HepG2 (cell line): Measurements from ENCODE around the gene HYAL2. TPM values are rescaled to one million over a fixed set of nuclear protein-coding genes. Genes with fewer than 3 reads are reported as not detected.

ENCODE experiments used
- AKNA ChIP-seq: sonication (generic); formaldehyde crosslinking; IDR thresholded peaks from 2 replicates; pipeline ENCODE4 v1.4.0; 2020; ENCODE audit warnings: missing genetic modification reagents, borderline replicate concordance
- ATF3 ChIP-seq: sonication (generic); formaldehyde crosslinking; IDR thresholded peaks from 2 replicates; pipeline ENCODE4 v1.4.0; 2020; ENCODE audit warnings: missing genetic modification reagents
- BATF2 ChIP-seq: sonication (generic); formaldehyde crosslinking; IDR thresholded peaks from 2 replicates; pipeline ENCODE4 v1.8.0; 2022; ENCODE audit warnings: mild to moderate bottlenecking, missing genetic modification reagents, moderate library complexity
- BCL6 ChIP-seq: IDR thresholded peaks from 2 replicates; pipeline ENCODE4 v1.6.1; 2016; ENCODE audit warnings: missing genetic modification reagents, missing compliant biosample characterization
- CCAR2 ChIP-seq: fragments of 200-400 bp; formaldehyde crosslinking; optimal IDR thresholded peaks from 2 replicates; pipeline ENCODE3; 2018; ENCODE audit warnings: low read depth, mild to moderate bottlenecking, low read length, moderate library complexity
- FLYWCH1 ChIP-seq: sonication (generic); formaldehyde crosslinking; IDR thresholded peaks from 2 replicates; pipeline ENCODE4 v1.8.1; 2023; ENCODE audit warnings: mild to moderate bottlenecking, missing genetic modification reagents
- FOXO4 ChIP-seq: sonication (generic); formaldehyde crosslinking; conservative IDR thresholded peaks from 2 replicates; pipeline ENCODE4 v1.8.1; 2023; ENCODE audit warnings: missing genetic modification reagents
- HDAC1 ChIP-seq: sonication (generic); formaldehyde crosslinking; IDR thresholded peaks from 2 replicates; pipeline ENCODE4 v1.5.1; 2020; ENCODE audit warnings: mild to moderate bottlenecking, missing genetic modification reagents
- HES4 ChIP-seq: sonication (generic); formaldehyde crosslinking; IDR thresholded peaks from 2 replicates; pipeline ENCODE4 v1.9.0; 2021; ENCODE audit warnings: mild to moderate bottlenecking, missing genetic modification reagents, borderline replicate concordance
- HMG20A ChIP-seq: IDR thresholded peaks from 2 replicates; pipeline ENCODE4 v1.6.1; 2016; ENCODE audit warnings: borderline replicate concordance
- NRL ChIP-seq: sonication (generic); formaldehyde crosslinking; IDR thresholded peaks from 2 replicates; pipeline ENCODE4 v1.5.0; 2020; ENCODE audit warnings: missing genetic modification reagents, mild to moderate bottlenecking, moderate library complexity, borderline replicate concordance
- PCBP2 ChIP-seq: fragments of 200-400 bp; formaldehyde crosslinking; optimal IDR thresholded peaks from 2 replicates; pipeline ENCODE3; 2018; ENCODE audit warnings: low read length, low read depth; ENCODE audit not compliant: poor library complexity, severe bottlenecking
- PHF21A ChIP-seq: sonication (generic); formaldehyde crosslinking; IDR thresholded peaks from 2 replicates; pipeline ENCODE4 v1.5.0; 2020; ENCODE audit warnings: mild to moderate bottlenecking, missing genetic modification reagents
- RBAK ChIP-seq: sonication (generic); formaldehyde crosslinking; IDR thresholded peaks from 2 replicates; pipeline ENCODE4 v1.5.1; 2020; ENCODE audit warnings: mild to moderate bottlenecking, missing genetic modification reagents
- SP5 ChIP-seq: IDR thresholded peaks from 2 replicates; pipeline ENCODE4 v1.6.1; 2016; ENCODE audit warnings: low read depth, borderline replicate concordance
- TCF7 ChIP-seq: sonication (generic); IDR thresholded peaks from 2 replicates; pipeline ENCODE4 v1.6.1; 2016; ENCODE audit warnings: antibody characterized with exemption, low read depth
- THAP11 ChIP-seq: IDR thresholded peaks from 2 replicates; pipeline ENCODE4 v1.6.1; 2016; ENCODE audit warnings: missing biosample characterization, missing genetic modification reagents
- ZFAT ChIP-seq: sonication (generic); formaldehyde crosslinking; conservative IDR thresholded peaks from 2 replicates; pipeline ENCODE4 v1.8.1; 2023; ENCODE audit warnings: missing genetic modification reagents, inconsistent platforms
- ZNF275 ChIP-seq: sonication (generic); formaldehyde crosslinking; IDR thresholded peaks from 2 replicates; pipeline ENCODE4 v1.8.0; 2022; ENCODE audit warnings: missing genetic modification reagents, mild to moderate bottlenecking, inconsistent platforms, borderline replicate concordance
- ZNF432 ChIP-seq: sonication (generic); formaldehyde crosslinking; IDR thresholded peaks from 2 replicates; pipeline ENCODE4 v1.5.0; 2020; ENCODE audit warnings: missing genetic modification reagents, mild to moderate bottlenecking, borderline replicate concordance
- ZNF549 ChIP-seq: sonication (generic); formaldehyde crosslinking; IDR thresholded peaks from 2 replicates; pipeline ENCODE4 v1.5.0; 2020; ENCODE audit warnings: missing genetic modification reagents
- ZNF569 ChIP-seq: sonication (generic); formaldehyde crosslinking; IDR thresholded peaks from 2 replicates; pipeline ENCODE4 v1.5.0; 2020; ENCODE audit warnings: mild to moderate bottlenecking, missing genetic modification reagents, moderate library complexity, borderline replicate concordance
- polyA plus RNA-seq, 8 experiments: library from polyadenylated mRNA; depleted of rRNA in 3 of 8; stranded (reverse) in 7 of 8; unstranded in 1 of 8; fragments of >200 nt; fragmentation: Illumina TruSeq in 4 of 8; extraction: Trizol in 4 of 8; gene quantifications; 2 replicates each; pipeline versions ENCODE4 v1.2.1 to v1.2.3, GENCODE V29; 2011 to 2016; ENCODE audit warnings: low read depth in 4 of 8, missing spikeins in 1 of 8, mixed read lengths in 1 of 8; ENCODE audit not compliant: insufficient read depth in 1 of 8
- total RNA-seq, 5 experiments: library from RNA; depleted of rRNA; stranded (reverse); fragments of >200 nt; fragmentation: Illumina TruSeq; extraction: Trizol; gene quantifications; 2 replicates each; pipeline ENCODE4 v1.2.3, GENCODE V29; 2016; ENCODE audit warnings: low read depth in 1 of 5

The HYAL2 gene
- total and polyA plus RNA-seq, 2 of the 13 experiments (the other 11 are each of a cell fraction or from before 2014, with no cell fraction given): 76.2 to 102 TPM

GRCh38 chr3:50324351-50325112, 2.0 kb upstream of the HYAL2 start (continued):
- TF ChIP-seq AKNA (CRISPR knock-in tag): no peak
- TF ChIP-seq ZNF275 (CRISPR knock-in tag): no peak
- TF ChIP-seq ZNF432 (CRISPR knock-in tag): no peak
- no peak for TF ChIP-seq ZFAT (CRISPR knock-in tag)
- TF ChIP-seq ZNF569 (CRISPR knock-in tag): no peak
- TF ChIP-seq HES4 (CRISPR knock-in tag): no peak
- TF ChIP-seq NRL (CRISPR knock-in tag): no peak
- TF ChIP-seq ATF3 (CRISPR knock-in tag): no peak
- TF ChIP-seq ZNF549 (CRISPR knock-in tag): no peak
- TF ChIP-seq HDAC1 (CRISPR knock-in tag): no peak
- no peak for TF ChIP-seq HMG20A (CRISPR knock-in tag)
- TF ChIP-seq SP5 (CRISPR knock-in tag): peak; percentile 62; the same call in 1 of the 2 replicates
- TF ChIP-seq PCBP2: no peak
- TF ChIP-seq THAP11 (CRISPR knock-in tag): peak; percentile 77
- no peak for TF ChIP-seq TCF7
- no peak for TF ChIP-seq FOXO4 (CRISPR knock-in tag)
- TF ChIP-seq BCL6 (CRISPR knock-in tag): no peak; the same call in 1 of the 2 replicates
- no peak for TF ChIP-seq RBAK (CRISPR knock-in tag)
- no peak for TF ChIP-seq BATF2 (CRISPR knock-in tag)
- TF ChIP-seq CCAR2: no peak
- peak; percentile 65; the same call in 1 of the 2 replicates for TF ChIP-seq PHF21A (CRISPR knock-in tag)
- TF ChIP-seq FLYWCH1: no peak
